ENCODE measurements around the gene PPP1R15B. TPM values are rescaled to one million over a fixed set of nuclear protein-coding genes. Genes with fewer than 3 reads are reported as not detected.

The PPP1R15B gene
- total RNA-seq, 4 donors from 2014 or later = 33.8 to 90.5 (median 72.3) TPM

DNA sequence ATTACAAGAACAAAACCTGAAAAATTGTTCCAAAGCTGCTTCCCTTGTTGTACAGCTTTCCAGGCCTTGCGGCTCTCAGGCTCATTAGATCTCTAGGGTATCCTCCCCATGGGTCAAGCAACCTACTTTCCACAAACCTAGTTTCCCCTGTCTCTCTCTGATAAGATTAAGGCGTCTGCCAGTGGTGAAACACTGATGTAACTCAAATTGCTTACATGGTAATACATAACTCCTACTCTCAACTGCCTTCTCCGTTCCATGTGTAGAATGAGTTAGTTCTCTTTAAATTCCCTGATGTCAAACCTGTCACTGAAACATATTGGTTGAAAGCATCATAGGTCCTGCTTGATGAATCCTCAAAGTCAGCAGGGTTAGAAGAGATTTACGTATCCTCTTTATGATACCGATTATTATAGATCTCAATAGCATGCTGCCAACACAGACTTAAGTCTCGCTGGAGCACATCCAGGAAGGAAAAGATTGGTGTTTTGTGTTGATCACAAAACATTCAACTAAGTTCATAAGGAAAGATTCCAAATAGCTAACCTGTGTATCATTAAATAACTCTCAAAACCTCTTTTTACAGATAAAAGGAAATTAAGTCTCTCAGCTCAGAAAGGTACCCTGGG lies 10.6 kb downstream of the PPP1R15B start:
- Histone ChIP-seq H3K27me3 (no peaks in the 10 kb centered on the region), H3K27ac (no peak overlapping the region), H3K36me3 (peaks cover 0 to 67% (median 0%) of the 10 kb centered on the region in 3 donors), H3K4me3 (no peak overlapping the region), H3K9me3 (no peaks in the 10 kb centered on the region), H3K4me1 (peaks cover 0 to 16% (median 0%) of the 10 kb centered on the region in 4 donors)
- no peak for DNase-seq
- TF ChIP-seq POLR2A (IDR thresholded peaks at IDR 0.05) = no peak
- TF ChIP-seq, protein P1, sequence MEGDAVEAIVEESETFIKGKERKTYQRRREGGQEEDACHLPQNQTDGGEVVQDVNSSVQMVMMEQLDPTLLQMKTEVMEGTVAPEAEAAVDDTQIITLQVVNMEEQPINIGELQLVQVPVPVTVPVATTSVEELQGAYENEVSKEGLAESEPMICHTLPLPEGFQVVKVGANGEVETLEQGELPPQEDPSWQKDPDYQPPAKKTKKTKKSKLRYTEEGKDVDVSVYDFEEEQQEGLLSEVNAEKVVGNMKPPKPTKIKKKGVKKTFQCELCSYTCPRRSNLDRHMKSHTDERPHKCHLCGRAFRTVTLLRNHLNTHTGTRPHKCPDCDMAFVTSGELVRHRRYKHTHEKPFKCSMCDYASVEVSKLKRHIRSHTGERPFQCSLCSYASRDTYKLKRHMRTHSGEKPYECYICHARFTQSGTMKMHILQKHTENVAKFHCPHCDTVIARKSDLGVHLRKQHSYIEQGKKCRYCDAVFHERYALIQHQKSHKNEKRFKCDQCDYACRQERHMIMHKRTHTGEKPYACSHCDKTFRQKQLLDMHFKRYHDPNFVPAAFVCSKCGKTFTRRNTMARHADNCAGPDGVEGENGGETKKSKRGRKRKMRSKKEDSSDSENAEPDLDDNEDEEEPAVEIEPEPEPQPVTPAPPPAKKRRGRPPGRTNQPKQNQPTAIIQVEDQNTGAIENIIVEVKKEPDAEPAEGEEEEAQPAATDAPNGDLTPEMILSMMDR (IDR thresholded peaks at IDR 0.05) = no peak

DNA sequence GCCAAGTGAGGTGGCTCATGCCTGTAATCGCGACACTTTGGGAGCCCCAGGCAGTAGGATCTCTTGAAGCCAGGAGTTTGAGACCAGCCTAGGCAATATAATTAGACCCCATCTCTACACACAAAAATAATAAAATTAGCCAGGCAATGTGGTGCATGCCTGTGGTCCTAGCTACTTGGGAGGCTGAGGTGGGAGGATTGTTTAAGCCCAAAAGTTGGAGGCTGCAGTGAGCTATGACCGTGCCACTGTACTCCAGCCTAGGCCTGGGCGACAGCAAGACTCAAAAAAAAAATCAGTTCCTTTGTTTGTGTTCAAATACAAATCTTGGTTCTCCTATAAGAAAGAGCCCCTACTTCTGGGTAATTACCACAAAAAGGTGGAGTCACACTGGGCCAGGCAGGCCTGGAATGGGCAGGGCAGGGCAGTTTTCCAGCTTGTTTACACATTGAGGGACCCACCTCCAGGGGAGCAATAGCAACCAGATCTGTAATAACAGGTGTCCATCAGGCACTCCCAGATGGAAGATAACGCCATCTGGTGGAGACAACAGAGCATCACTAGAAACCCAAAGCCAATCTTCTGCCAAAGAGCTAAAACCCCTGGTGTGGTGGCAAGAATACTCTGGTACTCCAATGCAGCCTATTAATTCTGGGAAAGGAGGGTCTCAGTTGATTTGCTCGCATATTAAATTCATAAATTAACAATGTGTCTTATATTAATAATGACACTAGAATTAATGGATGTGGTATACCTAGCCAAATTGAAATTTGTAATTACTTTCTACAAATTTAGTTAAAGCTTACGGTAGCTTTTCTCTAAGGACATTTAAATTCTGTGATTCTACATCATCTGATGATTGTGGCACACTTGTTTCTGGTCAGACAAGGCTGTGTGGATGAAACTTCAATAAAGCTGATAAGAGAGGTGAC lies 13.2 kb downstream of the PPP1R15B start:
- peak overlapping the region in 1 of 4 donors; percentile 41 for H3K27ac ChIP-seq
- TF ChIP-seq POLR2A (IDR thresholded peaks at IDR 0.05) = no peak
- TF ChIP-seq, protein P1 (IDR thresholded peaks at IDR 0.05) = peak; percentile 58 to 94 (median 86)

DNA sequence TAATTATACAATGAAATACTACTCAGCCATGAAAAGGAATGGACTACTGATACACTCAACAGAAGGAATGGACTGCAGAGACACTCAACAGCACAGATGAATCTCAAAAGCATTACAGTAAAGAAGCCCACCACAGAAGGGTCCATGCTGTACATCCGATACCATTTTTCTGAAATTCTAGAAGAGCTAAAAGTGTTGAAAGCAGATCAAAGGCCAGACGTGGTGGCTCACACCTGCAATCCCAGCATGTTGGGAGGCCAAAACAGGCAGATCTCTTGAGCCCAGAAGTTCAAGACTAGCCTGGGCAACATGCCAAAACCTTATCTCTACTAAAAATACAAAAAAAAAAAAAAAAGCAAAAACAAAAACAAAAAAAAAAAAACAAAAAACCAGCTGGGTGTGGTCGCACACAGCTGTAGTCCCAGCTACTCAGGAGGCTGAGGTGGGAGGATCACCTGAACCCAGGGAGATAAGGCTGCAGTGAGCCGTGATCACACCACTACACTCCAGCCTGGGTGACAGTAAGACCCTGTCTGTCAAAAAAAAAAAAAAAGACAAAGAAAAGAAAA lies 15.5 kb downstream of the PPP1R15B start:
- no peak for TF ChIP-seq POLR2A (IDR thresholded peaks at IDR 0.05)
- TF ChIP-seq, protein P1 (IDR thresholded peaks at IDR 0.05) = no peak
- peaks cover 0 to 7% (median 0%) of the 10 kb centered on the region in 4 donors for H3K4me1 ChIP-seq
- H3K9me3 ChIP-seq = no peaks in the 10 kb centered on the region
- no peaks in the 10 kb centered on the region for H3K27me3 ChIP-seq
- H3K36me3 ChIP-seq = peaks cover 0 to 24% (median 0%) of the 10 kb centered on the region in 3 donors
- no peak for DNase-seq
- H3K4me3 ChIP-seq = no peak overlapping the region
- H3K27ac ChIP-seq = no peak overlapping the region

More for the DNA sequence above, 13.2 kb downstream of the PPP1R15B start:
- H3K4me1 ChIP-seq = no peaks in the 10 kb centered on the region
- H3K27me3 ChIP-seq = no peaks in the 10 kb centered on the region
- DNase-seq = peak; percentile 43 to 87 (median 77)
- peaks cover 0 to 43% (median 0%) of the 10 kb centered on the region in 3 donors for H3K36me3 ChIP-seq
- H3K4me3 ChIP-seq = no peak overlapping the region
- no peaks in the 10 kb centered on the region for H3K9me3 ChIP-seq

DNA sequence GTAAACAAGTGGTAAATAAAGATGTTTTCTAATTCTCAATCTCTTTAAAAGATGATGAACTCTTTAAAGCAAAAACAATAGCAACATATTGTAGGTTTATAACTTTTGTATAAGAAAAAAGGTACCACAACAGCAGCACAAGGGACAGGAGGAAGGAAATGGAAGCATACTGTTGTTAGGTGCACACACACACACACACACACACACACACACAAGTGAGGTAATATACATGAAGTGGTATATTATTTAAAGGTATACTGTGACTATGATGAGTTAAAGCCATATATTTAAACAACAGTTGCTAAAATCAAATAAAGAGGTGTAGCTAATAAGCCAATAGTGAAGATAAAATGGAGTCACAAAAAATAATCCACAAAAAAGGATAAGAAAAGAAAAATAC lies 20.0 kb downstream of the PPP1R15B start:
- Histone ChIP-seq H3K9me3 (no peaks in the 10 kb centered on the region), H3K27ac (no peak overlapping the region), H3K36me3 (no peaks in the 10 kb centered on the region), H3K4me1 (peaks cover 0 to 12% (median 0%) of the 10 kb centered on the region in 4 donors), H3K4me3 (no peak overlapping the region), H3K27me3 (no peaks in the 10 kb centered on the region)
- no peak for DNase-seq
- TF ChIP-seq, protein P1 (IDR thresholded peaks at IDR 0.05) = no peak
- no peak for TF ChIP-seq POLR2A (IDR thresholded peaks at IDR 0.05)

DNA sequence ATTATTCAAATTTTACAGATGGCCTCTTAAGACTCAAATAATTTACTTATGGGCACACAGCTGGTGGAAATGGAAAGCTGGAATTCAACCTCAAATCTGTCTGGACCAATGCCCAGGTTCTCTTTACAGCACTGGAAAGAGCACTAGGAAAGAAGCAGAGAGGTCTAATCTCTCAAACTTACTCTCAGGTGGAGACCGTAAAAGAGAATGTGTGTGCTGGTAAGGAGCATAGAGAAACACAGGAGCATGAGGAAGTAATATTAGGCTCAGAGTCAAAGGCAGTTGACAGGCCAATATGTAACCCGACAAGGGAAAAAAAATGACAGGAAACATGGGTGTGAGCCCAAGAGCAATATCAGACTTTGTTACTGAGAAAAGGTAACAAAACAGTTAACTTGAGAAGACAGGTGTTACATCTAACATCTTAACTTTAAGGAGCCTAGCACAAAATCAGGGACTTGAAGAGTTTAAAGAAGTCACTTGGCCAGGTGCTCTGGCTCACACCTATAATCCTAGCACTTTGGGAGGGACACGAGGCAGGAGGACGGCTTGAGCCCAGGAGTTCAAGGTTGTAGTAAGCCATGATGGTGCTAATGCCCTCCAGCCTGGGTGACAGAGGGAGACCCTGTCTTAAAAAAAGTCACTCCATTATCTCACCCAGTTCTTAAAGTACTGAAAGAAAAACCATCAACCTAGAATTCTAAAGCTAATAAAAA lies 20.7 kb downstream of the PPP1R15B start:
- Histone ChIP-seq H3K4me1 (peaks cover 0 to 12% (median 0%) of the 10 kb centered on the region in 4 donors), H3K27me3 (no peaks in the 10 kb centered on the region), H3K36me3 (no peaks in the 10 kb centered on the region), H3K27ac (no peak overlapping the region), H3K9me3 (no peaks in the 10 kb centered on the region), H3K4me3 (no peak overlapping the region)
- TF ChIP-seq, protein P1 (IDR thresholded peaks at IDR 0.05) = no peak
- no peak for TF ChIP-seq POLR2A (IDR thresholded peaks at IDR 0.05)
- no peak for DNase-seq
